GM19035 (cell line): ENCODE data around the gene NR3C1.
"Not testable (repeated sequence)": the region's sequence is repeated elsewhere in the genome, so short reads cannot be mapped to it uniquely, and the experiment has no call there.

Experiments used
- ATAC-seq: cut with Tn5 transposase; IDR thresholded peaks from one replicate; pipeline ENCODE4 v1.9.1; 2021; ENCODE audit not compliant: unreplicated experiment

Gene NR3C1

DNA sequence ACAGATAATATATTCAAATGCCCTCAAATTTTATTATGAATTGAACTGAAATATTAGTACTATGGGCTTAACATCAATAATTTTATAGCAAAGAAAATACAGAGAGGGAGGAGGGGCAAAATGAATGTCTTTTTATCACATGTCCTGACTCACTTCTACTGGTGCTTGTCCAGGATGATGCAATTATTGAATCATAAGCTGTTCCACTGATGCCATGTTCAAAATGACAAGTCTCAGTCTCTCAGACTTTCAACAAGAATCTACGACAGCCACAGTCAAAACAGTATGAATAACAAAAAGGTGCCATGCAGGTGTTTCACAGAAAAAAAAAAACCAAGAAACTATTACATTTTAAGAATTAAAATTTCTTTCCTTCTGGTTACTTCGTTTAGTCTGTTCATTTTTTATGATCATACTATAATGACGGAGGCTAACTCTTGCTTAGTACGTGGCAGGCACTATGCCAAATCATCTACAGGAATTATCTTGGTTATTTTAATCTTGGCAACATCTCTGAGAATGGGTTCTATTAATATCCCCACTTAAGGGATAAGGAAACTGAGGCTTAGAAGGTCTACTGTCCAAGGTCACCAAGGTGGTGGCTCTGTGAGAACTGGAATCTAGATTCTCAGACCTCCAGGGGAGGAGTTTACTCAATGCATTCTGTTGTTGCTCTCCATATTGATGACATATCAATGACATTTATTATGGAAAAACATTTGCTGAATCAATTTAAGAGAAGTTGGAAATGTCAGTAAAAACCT is 61.5 kb downstream of the NR3C1 start:
- no peak for ATAC-seq

DNA sequence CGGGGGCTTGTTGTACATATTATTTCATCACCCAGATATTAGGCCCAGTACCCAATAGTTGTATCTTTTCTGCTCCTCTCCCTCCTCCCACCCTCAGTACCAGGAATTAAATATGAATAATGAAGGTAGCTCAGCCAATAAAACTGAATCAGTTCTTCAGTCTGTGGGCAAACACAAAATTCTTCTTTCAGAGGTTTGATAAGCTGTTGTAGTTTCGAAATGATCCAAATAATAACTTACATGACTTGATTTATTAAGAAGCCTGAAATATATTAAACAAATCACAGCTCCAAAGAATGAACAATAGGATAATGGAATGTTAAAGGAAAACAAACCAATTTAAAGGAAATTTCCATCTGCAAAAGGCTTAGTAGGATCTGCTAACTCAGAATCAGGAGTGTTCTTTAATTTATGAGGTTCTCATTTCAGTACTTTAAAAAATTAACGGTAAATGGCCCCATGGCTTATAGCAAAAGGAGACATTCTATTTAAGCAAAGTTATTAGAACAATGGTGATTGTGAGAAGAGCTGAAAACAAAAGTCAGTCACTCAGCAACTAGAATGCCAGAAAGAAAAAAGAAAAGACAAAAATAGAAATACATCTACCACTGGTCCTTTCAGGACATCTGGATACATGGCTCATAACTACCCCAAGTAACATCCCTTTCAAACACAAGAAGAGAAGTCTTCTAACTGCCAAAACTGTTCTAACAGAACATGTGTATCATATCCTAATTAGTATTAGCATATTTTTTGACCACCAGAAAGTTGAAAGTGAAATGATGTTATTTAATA is 62.4 kb downstream of the NR3C1 start:
- ATAC-seq, result no peak

DNA sequence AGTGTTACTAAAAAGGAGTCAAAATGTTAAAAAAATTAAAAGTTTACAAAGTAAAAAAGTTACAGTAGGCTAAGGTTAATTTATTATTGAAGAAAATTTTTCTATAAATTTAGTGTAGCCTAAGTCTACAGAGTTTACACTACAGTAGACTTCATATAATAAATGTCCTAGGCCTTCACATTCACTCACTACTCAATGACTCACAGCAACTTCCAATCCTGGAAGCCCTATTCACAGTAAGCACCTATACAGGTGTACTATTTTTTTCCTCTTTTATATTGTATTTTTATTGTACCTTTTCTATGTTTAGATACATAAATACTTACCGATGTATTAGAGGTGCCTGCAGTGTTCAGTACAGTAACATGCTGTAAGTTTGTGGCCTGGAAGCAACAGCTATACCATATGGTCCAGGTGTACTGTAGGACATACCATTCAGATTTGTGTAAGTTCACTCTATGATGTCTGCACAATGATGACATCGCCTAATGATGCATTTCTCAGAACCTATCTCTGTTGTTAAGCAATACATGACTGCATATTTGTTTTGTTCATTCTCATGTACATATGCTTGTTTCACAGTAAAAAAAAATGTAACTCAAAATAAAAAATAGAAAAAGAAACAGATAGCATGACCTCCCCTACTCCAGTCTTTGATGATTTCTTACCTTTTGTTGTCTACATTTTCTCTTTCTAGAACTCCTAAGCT is 64.7 kb downstream of the NR3C1 start:
- ATAC-seq, result no peak

DNA sequence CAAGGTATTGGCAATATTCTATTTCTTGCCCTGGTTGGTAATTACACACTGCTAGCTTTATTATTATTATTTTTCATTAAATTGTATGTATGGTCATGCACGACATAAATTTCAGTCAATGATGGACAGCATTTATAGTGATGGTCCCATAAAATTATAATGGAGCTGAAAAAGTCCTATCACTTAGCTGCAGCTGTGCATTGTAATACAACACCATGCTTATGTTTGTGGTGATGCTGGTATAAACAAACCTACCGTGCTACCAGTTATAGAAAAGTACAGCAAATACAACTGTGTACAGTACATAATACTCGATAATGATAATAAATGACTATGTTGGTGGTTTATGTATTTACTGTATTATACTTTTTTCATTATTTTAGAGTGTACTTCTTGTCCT is 65.5 kb downstream of the NR3C1 start:
- no peak for ATAC-seq

DNA sequence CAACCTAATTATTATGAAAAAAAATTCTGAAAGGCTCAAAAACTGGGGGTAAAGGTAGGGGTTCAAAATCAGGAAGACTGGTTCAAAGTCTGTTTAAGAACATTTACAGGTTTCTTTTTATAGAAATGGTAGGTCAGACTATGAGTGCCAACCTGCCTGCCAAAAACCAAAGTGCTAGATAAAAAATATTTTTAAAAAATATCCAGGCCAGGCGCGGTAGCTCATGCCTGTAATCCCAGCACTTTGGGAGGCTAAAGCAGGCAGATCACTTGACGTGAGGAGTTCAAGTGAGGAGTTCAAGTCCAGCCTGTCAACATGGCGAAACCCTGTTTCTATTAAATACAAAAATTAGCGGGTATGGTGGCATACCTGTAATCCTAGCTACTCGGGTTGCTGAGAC is 67.0 kb downstream of the NR3C1 start:
- no peak for ATAC-seq

DNA sequence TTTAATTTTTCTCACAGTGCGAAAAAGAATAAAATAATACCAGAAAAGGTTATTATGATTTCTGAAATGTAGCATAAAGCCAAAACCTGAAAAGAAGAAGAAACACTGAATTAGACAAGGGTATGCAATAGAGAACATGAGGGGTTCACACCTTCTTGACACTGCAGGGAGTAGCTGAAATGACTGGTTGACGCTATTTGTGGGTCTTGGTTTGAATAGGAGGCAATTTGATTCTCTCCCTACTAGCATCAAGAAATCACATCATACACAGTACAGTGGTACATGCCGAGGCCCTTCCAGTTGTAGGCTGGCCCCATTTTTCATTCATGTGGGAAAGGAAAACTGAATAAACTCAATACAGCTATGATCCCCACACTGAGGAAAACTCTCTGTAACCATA is 68.6 kb downstream of the NR3C1 start:
- no peak for ATAC-seq

DNA sequence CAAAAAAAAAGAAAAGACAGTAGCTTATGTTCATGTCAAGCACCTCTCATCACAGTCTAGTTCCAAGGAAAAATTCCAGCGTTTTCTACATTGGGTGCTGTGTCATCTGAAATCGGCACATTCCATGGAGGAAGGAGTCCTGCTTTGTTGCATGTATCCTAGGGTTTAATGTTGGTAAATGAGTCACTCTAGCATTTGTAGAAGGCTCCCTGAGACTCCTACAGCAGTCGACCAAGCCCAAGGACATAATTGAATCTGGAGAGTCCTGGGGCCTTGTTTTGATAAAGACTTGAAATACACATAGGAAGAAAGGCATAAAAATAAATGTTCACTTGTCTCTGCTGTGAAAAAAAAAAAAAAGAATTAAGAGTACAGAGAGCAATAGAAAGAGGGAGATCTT is 69.1 kb downstream of the NR3C1 start:
- ATAC-seq, result not testable (repeated sequence)

DNA sequence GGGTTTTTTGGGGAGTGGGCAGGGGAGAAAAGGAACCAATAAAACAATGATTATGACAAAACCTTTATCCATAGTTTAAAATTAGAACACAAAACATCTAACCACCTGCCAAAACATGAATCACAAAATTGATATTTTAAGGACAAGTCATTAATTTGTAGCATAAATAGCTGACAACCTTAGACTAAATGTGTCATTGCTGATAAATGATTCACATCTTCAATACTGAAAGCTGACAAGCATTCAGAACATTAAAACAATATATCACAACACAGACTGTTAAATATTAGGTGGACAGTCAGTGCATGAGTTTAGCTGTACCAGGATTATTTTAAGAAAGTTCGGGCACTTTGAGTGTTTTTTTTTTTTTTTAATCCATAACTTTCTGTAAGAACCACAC is 71.5 kb downstream of the NR3C1 start:
- no peak for ATAC-seq

DNA sequence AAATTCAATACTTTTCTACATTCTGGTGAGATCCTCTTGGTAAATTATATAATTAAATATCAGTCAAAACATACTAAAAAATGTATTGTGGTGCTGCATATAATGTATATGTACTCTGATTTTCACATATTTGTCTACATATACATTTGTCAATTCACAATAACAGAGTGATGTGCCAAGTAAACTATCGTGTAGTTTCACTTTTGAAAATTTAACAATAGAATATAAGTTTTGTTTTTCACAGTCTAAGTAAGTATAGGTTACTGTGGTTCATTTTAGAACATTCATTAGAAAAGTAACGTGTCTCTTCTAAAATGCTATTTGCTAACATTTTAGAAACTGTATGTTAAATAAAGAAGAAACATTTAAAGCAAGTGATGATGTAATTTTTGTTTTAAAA is 73.6 kb downstream of the NR3C1 start:
- ATAC-seq, result no peak

DNA sequence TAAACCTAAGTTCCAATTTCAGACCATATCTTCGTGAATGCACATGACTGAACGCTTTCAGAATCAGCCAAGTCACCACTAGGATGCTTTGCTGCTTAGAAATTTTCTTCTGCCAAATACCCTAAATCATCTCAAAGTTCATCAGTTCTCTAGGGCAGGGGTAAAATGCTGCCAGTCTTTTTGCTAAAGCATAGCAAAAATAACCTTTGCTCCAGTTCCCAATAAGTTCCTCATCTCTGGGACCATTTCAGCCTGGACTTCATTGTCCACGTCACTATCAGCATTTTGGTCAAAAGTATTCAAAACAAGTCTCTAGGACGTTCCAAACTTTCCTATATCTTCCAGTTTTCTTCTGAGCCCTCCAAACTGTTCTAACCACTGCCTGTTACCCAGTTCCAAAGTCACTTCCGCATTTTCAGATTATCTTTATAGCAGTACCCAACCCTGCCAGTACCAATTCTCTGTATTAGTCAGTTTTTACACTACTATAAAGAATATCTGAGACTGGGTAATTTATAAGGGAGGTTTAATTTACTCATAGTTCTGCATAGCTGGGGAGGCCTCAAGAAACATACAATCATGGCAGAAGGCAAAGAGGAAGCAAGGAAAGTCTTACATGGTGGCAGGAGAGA is 74.8 kb downstream of the NR3C1 start:
- ATAC-seq, result no peak

DNA sequence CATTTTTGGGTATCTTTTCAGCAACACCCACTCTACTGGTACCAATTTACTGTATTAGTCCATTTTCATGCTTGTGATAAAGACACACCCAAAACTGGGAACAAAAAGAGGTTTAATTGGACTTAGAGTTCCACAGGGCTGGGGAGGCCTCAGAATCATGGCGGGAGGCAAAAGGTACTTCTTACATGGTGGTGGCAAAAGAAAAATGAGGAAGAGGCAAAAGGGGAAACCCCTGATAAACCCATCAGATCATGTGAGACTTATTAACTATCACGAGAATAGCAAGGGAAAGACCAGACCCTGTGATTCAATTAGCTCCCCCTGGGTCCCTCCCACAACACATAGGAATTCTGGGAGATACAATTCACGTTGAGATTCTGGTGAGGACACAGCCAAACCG is 78.4 kb downstream of the NR3C1 start:
- ATAC-seq, result not testable (repeated sequence)

DNA sequence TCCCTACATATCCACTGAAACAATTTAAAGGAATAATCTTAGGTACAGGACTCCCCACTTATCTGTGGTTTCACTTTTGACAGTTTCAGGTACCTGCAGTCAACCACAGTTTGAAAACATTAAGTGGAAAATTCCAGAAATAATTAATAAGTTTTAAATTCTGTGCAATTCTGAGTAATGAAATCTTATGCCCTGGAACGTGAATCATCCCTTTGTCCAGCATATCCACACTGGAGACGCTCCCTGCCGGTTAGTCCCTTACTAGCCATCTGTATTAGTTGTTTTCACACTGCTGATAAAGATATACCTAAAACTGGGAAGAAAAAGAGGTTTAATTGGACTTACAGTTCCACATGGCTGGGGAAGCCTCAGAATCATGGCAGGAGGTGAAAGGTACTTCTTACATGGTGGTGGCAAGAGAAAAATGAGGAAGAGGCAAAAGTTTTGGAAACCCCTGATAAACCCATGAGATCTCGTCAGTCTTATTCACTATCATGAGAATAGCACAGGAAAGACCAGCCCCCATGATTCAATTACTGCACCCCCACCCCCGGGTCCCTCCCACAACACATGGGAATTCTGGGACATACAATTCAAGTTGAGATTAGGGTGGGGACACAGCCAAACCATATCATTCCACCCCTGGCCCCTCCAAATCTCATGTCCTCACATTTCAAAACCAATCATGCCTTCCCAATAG is 80.4 kb downstream of the NR3C1 start:
- ATAC-seq, result not testable (repeated sequence)

DNA sequence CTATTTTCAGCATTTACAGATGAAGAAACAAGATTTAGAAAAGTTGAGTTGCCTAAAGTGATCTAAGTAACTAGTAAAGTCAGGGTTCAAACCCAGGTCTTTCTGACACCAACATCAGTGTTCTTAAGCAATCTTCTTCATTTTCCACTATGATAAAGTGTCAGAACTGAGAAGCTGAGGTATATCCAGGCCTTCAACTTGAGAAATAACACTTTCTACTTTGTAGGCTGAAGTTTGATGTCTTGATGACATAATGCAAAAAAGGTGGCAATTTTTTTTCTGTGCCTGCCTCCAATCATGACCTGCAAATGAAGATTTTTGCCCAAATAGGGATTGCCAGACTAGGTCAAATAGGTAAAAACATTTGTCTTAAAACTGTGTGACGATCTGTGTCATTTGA is 81.3 kb downstream of the NR3C1 start:
- ATAC-seq, result no peak

DNA sequence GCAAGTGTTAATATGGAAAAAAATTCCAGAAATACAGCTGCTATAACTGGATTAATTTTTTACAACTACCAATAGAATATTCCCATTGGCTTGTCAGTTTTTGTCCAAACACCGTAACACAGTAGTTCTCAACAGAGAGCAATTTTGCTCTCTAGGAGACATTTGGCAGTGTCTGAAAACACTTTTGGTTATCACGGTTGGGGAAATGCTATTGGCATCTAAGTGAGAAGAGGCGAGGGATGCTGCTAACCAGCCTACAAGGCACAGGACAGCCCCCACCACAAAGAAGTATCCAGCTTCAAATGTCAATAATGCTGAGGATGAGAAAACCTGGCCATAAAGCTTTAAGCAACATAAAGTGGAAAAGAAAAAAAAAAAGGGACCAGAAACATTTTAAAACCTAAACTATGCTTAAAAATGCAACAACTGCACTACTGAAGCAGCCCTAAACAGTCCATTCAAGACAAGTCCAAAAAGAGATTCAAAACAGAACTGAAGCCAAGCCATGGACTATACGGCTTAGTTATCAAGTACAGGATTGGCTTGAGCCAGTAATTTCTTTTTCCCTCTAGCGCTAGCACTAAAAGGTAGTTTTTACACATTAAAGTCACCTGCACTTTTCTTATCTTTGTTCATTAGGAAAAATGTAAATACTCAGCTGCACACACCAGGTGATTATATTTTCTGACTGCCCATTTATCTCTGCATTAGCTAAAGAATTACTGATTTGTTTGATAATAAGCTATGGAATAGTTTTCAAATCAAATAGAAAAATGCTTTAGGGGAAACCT is 83.9 kb downstream of the NR3C1 start:
- ATAC-seq, result no peak

DNA sequence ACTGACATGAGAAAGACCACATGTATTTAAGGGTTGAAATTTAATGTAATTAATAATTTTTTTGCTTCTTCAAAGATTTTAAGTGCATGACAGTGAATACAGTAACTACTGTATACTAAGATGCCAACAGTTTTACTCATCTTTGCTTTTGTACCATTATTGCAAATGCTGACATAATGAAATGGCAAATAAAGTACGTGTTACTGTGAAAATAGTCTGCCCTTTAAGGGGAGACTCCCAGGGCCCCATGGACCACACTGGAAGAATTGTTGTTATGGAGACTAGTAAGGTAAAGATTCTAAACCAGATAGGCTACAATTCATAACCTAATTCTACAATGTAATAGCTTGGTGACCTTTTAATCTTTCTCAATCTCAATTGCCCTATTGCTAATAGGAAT is 84.7 kb downstream of the NR3C1 start:
- no peak for ATAC-seq

DNA sequence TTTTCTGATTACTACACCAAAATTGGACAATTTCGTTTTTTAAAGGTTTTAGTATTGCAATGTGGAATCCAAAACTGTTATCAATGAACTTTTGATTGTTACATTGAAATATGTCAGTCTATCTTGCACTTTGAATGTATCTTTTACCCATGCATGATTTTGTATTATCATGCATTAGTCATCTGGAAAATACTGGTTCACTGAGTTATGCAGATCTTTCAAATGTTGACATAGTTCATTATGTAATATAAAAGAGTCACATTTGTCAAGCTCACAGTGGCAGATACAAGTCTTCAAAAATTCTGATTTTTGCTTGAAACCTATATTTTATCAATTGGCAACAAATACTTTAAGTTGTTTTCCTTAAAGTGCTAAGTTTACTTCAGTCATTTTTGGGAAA is 85.2 kb downstream of the NR3C1 start:
- ATAC-seq, result no peak

DNA sequence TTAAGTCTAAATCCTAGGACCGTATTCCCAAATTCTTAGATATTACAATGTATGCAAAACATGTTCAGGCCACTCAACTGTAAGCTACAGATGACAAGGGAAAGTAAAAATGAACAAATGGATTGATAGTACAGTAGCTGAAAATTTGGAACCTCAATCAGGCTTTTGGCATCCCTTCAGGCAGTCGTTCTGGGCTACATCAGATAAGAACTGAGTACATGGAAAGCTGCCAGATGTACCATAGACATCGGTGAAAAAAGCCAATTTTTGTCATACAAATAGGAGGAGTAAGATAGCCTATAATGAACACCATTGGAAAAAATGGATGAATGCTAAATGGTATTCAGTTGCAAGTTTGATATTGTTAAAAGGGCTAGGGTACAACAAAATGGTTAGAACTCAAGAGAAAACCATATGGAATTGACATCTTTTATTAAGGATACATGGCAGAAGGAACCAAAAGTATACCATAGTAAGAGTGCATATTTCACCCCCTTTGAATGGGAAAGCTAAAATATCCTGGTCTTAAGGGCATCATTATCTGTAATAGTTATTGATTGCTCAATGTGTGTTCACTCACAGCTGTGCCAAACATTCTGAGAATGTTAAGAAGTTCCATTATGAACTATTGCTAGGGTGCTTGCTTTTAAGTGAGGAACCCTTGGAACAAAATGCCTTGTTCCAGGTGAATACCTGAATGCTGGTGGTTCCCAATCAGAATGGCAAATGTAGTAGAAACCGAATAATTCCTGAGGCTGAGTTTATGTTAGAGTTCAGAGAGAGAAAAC is 86.4 kb downstream of the NR3C1 start:
- ATAC-seq, result no peak

DNA sequence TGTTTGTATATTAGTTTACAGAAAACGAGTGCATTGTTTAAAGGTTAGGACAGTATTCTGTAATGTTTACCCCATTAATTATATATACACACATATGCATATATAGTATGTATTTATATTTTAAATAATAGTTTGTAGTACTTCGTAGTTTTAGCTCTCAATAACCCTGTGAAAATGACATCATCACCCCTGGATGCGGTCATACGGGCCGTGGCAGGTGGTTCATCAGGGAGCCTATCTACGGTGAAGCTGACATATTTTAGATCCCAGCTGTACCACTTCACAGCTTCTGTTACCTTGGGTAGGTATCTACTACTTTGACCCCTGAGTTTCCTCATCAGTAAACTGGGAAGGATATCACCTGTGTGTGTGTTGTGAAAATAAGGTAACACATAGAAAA is 87.1 kb downstream of the NR3C1 start:
- no peak for ATAC-seq

DNA sequence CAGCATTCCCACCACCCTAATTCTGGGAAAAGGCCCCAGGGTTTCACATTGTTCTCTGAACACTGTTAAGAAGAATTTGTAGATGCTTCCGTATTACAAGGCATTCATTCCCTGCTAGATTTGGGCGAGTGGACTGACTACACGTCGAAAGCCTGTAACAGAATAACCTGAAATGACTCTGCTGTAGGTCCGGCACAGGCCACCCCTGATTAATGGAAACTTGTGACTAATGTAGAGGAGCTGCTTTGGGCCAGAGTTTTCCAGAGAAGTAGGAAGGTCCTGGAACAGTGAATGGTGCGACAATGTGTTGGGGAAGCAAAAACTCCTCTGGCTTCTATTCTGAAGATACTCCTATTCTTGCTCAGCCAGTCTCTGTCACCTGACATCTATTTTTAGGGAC is 87.6 kb downstream of the NR3C1 start:
- ATAC-seq, result no peak
